IPS-18c (cell line): Measurements from ENCODE around the gene GCK.
"Not testable (repeated sequence)": the region's sequence is repeated elsewhere in the genome, so short reads cannot be mapped to it uniquely, and the experiment has no call there.

ENCODE experiments used
- H3K4me3 ChIP-seq: 2 replicates; pipeline ENCODE4 v1.7.0; 2013; ENCODE audit warnings: low read depth, mild to moderate bottlenecking, low read length, moderate library complexity; ENCODE audit not compliant: insufficient read depth
- H3K9me3 ChIP-seq: one replicate; pipeline ENCODE4 v1.6.1; 2013; ENCODE audit warnings: mild to moderate bottlenecking, low read length, moderate library complexity; ENCODE audit not compliant: control insufficient read depth, insufficient read depth

The GCK gene

DNA sequence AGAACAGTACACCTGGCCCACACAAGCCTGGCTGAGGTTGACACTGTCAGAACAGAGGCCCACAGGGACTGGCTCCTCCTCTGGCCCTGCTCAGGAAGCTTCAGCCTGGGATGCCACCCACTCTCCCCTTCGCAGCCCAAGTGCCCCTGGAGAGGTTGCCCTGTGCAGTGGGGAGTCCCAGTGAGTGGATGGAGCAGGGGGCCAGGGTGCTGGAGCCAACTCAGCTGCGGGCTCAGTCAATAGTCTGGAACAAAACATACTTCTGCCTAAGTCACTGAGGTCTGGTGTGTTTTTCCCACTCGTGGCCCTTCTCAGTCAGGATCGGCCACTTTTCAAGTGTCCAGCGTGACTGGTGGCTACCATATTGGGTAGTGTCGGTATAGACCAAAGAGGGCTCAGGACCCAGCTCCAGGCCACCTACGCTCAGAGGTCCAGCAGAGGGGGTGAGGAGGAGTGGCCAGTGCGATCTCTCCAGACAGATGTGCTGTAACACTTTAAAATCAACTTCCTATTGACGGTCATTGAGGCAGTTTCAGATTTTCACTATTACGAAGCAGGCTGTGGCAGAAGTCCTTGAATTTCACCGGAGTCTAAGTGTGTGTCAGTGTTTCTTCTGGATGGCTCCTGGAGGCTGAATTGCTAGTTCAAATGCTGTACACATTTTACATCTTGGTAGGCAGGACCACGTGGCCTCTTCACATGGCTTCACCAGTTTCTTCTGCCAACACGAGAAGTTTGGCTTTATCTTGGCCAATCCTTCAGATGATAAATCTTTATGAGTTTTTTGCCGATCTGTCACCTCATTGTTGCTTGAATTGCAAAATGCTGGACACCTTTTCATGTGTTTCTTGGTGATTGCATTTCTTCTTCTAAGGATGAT lies 994 bp upstream of the GCK start:
- H3K9me3 ChIP-seq: no peaks in the 10 kb centered on the region
- no peak overlapping the region for H3K4me3 ChIP-seq

DNA sequence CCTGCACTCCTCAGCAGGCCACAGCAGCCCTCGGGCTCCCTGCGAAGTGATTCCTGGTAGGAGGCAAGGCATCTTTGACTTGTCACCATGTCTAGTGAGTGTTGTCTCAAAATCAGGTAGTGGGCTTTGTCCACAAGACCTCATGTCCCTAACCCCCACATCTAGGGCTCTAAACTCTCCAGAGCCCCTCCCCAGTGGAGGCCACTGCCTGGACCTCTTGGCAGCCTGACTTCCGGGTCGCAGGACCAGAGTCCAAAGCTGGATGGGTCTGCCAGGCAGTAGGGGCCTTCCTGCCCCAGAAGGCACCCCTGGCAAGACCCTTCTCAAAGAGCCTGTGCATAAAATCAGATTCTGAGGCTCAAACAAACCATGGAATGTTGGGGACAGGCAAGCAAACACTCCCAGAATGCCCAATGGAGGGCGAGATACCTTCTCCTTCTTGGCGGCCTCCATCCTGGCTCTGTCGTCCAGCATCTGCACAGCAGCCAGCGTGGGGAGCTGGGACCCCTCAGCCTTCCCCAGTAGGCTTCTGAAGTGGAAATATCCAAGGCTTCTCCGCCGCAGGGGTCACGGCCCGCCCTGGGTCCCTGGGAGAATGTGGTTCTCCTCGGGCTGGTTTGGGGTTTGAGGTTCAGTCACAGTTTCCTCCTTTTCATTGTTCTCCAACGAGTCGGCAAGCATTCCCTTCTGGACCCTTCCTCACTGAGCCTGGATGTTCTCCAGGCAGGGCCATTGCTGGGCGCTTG lies 586 bp downstream of the GCK start:
- Histone ChIP-seq H3K4me3 (no peak overlapping the region), H3K9me3 (no peaks in the 10 kb centered on the region)

GRCh38 chr7:44187636-44188416 lies 1.4 kb downstream of the GCK start:
- no peak overlapping the region for H3K4me3 ChIP-seq

GRCh38 chr7:44186736-44187135 lies 2.5 kb downstream of the GCK start:
- H3K9me3 ChIP-seq: no peaks in the 10 kb centered on the region
- no peak overlapping the region for H3K4me3 ChIP-seq

More at GRCh38 chr7:44187636-44188416, 1.4 kb downstream of the GCK start:
- H3K9me3 ChIP-seq: no peaks in the 10 kb centered on the region

GRCh38 chr7:44185729-44186128 lies 3.5 kb downstream of the GCK start:
- no peaks in the 10 kb centered on the region for H3K9me3 ChIP-seq

GRCh38 chr7:44184873-44185446 lies 4.3 kb downstream of the GCK start:
- H3K4me3 ChIP-seq: no peak overlapping the region
- H3K9me3 ChIP-seq: no peaks in the 10 kb centered on the region

More at GRCh38 chr7:44185729-44186128, 3.5 kb downstream of the GCK start:
- H3K4me3 ChIP-seq: no peak overlapping the region

GRCh38 chr7:44184206-44184872 lies 4.9 kb downstream of the GCK start:
- Histone ChIP-seq H3K4me3 (no peak overlapping the region), H3K9me3 (no peaks in the 10 kb centered on the region)

DNA sequence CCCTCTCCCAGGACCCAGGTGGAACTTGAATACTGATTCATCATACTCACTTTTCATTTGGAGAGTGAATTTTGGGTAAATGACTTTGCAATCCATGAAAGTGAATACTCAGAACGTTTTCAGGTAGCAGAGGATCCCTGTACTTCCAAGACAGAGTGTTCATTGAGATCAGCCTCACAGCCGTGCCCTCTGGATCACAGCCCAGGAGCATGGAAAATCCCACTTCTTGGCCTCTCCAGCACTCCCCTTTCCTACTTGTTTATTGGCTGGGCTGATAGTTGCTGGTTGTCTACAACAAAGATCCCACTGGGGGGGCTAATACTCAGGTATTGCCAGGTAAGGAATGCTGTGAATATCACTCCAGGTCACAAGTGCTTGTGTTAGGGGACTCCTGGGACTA lies 5.9 kb downstream of the GCK start:
- Histone ChIP-seq H3K4me3 (no peak overlapping the region), H3K9me3 (no peaks in the 10 kb centered on the region)

- Histone ChIP-seq H3K4me3 (no peak overlapping the region), H3K9me3 (no peaks in the 10 kb centered on the region)
Measured at GRCh38 chr7:44182827-44183226, 6.4 kb downstream of the GCK start.

- H3K4me3 ChIP-seq: no peak overlapping the region
- no peaks in the 10 kb centered on the region for H3K9me3 ChIP-seq
Measured at GRCh38 chr7:44180631-44181030, 8.6 kb downstream of the GCK start.

- no peak overlapping the region for H3K4me3 ChIP-seq
- no peaks in the 10 kb centered on the region for H3K9me3 ChIP-seq
Measured at GRCh38 chr7:44177570-44178131, 11.6 kb downstream of the GCK start.

DNA sequence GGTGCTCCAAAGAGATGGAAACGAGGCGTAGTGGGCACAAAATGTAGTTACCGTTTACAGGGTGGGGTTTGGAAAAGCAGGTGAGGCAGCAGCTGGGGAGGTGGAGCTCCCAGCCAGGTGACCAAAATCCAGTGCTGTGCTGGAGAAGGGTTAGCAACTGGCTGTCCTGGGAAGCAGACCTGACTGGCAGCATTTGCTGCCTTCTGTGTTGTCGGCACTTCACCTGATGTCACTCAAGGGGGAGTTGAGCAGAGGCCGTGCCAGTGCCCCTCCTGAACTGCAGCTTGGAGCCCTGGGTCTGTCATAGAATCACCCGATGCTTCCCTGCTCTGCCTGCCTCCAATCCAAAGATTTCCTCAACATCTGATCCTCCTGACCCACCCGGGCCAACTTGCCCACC lies 12.8 kb downstream of the GCK start:
- no peak overlapping the region for H3K4me3 ChIP-seq
- no peaks in the 10 kb centered on the region for H3K9me3 ChIP-seq

DNA sequence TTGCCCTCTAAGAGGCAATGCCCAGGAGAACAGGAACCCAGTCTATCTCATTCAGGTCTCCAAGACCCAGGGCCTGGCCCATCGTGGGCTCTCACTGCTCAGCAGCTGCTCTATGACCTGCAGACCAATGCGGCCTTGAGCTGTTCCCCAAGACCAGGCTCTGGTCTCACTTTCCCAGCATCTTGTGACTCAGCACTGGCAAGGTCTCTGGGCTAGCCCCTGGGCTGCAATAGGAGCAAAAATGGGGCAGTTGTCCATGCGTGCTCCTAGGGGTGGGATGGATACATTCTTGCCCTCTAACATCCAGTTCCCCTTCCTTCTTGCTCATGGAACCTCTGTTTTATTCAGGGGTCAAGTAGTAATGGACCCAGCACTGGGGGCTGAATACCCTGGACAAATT lies 13.5 kb downstream of the GCK start:
- H3K4me3 ChIP-seq: no peak overlapping the region
- H3K9me3 ChIP-seq: no peaks in the 10 kb centered on the region

GRCh38 chr7:44174694-44174948 lies 14.6 kb downstream of the GCK start:
- not testable (repeated sequence) for H3K9me3 ChIP-seq, H3K4me3 ChIP-seq

- Histone ChIP-seq H3K9me3 (no peaks in the 10 kb centered on the region), H3K4me3 (no peak overlapping the region)
Measured at GRCh38 chr7:44173911-44174693, 15.1 kb downstream of the GCK start.

- H3K4me3 ChIP-seq: no peak overlapping the region
- no peaks in the 10 kb centered on the region for H3K9me3 ChIP-seq
Measured at GRCh38 chr7:44172803-44173424, 16.3 kb downstream of the GCK start.
